Measurements from ENCODE around the gene FOCAD. TPM values are rescaled to one million over a fixed set of nuclear protein-coding genes. Genes with fewer than 3 reads are reported as not detected.

The FOCAD gene
- total RNA-seq, 2 donors from 2014 or later: 42.5 to 50.1 TPM

- TF ChIP-seq CTCF (IDR thresholded peaks at IDR 0.05): no peak
- no peaks in the 10 kb centered on the region for H3K9me3 ChIP-seq
- no peak overlapping the region for H3K27ac ChIP-seq
- H3K4me3 ChIP-seq: no peak overlapping the region
- H3K27me3 ChIP-seq: no peaks in the 10 kb centered on the region
- no peaks in the 10 kb centered on the region for H3K36me3 ChIP-seq
- H3K4me1 ChIP-seq: peaks cover 0 to 4% of the 10 kb centered on the region in 2 donors
- DNase-seq (ENCODE audit: low spot score): no peak
Observed at GRCh38 chr9:20694248-20694647, 10.2 kb downstream of the FOCAD start.

GRCh38 chr9:20697021-20697719 is 13.1 kb downstream of the FOCAD start:
- Histone ChIP-seq H3K4me3 (no peak overlapping the region), H3K4me1 (peaks cover 0 to 21% of the 10 kb centered on the region in 2 donors), H3K27me3 (no peaks in the 10 kb centered on the region), H3K9me3 (no peaks in the 10 kb centered on the region), H3K27ac (no peak overlapping the region), H3K36me3 (no peaks in the 10 kb centered on the region)
- no peak for DNase-seq (ENCODE audit: low spot score)
- TF ChIP-seq CTCF (IDR thresholded peaks at IDR 0.05): no peak

GRCh38 chr9:20698782-20699181 is 14.7 kb downstream of the FOCAD start:
- H3K36me3 ChIP-seq: no peaks in the 10 kb centered on the region
- peaks cover 0 to 17% of the 10 kb centered on the region in 2 donors for H3K4me1 ChIP-seq
- no peak overlapping the region for H3K4me3 ChIP-seq
- H3K27me3 ChIP-seq: no peaks in the 10 kb centered on the region
- no peak for DNase-seq (ENCODE audit: low spot score)
- no peaks in the 10 kb centered on the region for H3K9me3 ChIP-seq
- no peak for TF ChIP-seq CTCF (IDR thresholded peaks at IDR 0.05)
- no peak overlapping the region for H3K27ac ChIP-seq

GRCh38 chr9:20701060-20701459 is 17.0 kb downstream of the FOCAD start:
- Histone ChIP-seq H3K27me3 (no peaks in the 10 kb centered on the region), H3K27ac (no peak overlapping the region), H3K9me3 (no peaks in the 10 kb centered on the region), H3K4me1 (peaks cover 0 to 17% of the 10 kb centered on the region in 2 donors), H3K36me3 (no peaks in the 10 kb centered on the region), H3K4me3 (no peak overlapping the region)
- no peak for TF ChIP-seq CTCF (IDR thresholded peaks at IDR 0.05)
- DNase-seq (ENCODE audit: low spot score): no peak

- H3K27ac ChIP-seq: no peak overlapping the region
- TF ChIP-seq CTCF (IDR thresholded peaks at IDR 0.05): no peak
- no peaks in the 10 kb centered on the region for H3K27me3 ChIP-seq
- DNase-seq (ENCODE audit: low spot score): no peak
- no peak overlapping the region for H3K4me3 ChIP-seq
- no peaks in the 10 kb centered on the region for H3K36me3 ChIP-seq
- peaks cover 0 to 17% of the 10 kb centered on the region in 2 donors for H3K4me1 ChIP-seq
- no peaks in the 10 kb centered on the region for H3K9me3 ChIP-seq
Observed at GRCh38 chr9:20702570-20702969, 18.5 kb downstream of the FOCAD start.

- DNase-seq (ENCODE audit: low spot score): no peak
- H3K4me1 ChIP-seq: peaks cover 0 to 17% of the 10 kb centered on the region in 2 donors
- TF ChIP-seq CTCF (IDR thresholded peaks at IDR 0.05): no peak
- no peaks in the 10 kb centered on the region for H3K27me3 ChIP-seq
- no peak overlapping the region for H3K27ac ChIP-seq
- no peaks in the 10 kb centered on the region for H3K9me3 ChIP-seq
- no peak overlapping the region for H3K4me3 ChIP-seq
- no peaks in the 10 kb centered on the region for H3K36me3 ChIP-seq
Observed at GRCh38 chr9:20703146-20703545, 19.1 kb downstream of the FOCAD start.
